Activated naive CD4-positive, alpha-beta T cell treated with anti-CD3 and anti-CD28 coated beads, Interleukin-2, amount 50 U/mL, for 72 hours (primary cell): ENCODE data around the gene MRPS35. TPM values are rescaled to one million over a fixed set of nuclear protein-coding genes. Genes with fewer than 3 reads are reported as not detected.

Experiments used
- ATAC-seq, 2 donors: fragments of 150-1000 bp; cut with Tn5 transposase; 2 replicates each; pipeline ENCODE4 v1.10.0; 2021; ENCODE audit warnings: mild to moderate bottlenecking in 2 of 2, moderate library complexity in 2 of 2
- DNase-seq, 2 donors: peaks; one replicate each; pipeline ENCODE4 v3.0.0; 2021 to 2022; ENCODE audit warnings: low spot score in 2 of 2
- H3K27ac Mint-ChIP-seq, 2 donors: one replicate each; pipeline ENCODE4 v1.8.0; 2022; ENCODE audit warnings: mild to moderate bottlenecking in 2 of 2, mixed read lengths in 2 of 2
- H3K36me3 Mint-ChIP-seq, 2 donors: one replicate each; pipeline ENCODE4 v1.8.0; 2022; ENCODE audit warnings: mixed read lengths in 2 of 2
- H3K9me3 Mint-ChIP-seq, 2 donors: one replicate each; pipeline ENCODE4 v1.8.0; 2022; ENCODE audit warnings: mixed read lengths in 2 of 2
- total RNA-seq, 2 donors: library from RNA; stranded (reverse); gene quantifications; one replicate each; pipeline ENCODE4 v1.2.3, GENCODE V29; 2022

MRPS35 gene
- total RNA-seq, 2 donors from 2014 or later = 49.3 to 53.9 TPM

- Mint-ChIP-seq H3K9me3 (no peaks in the 10 kb centered on the region), H3K27ac (peak overlapping the region in 1 of 2 donors; percentile 60), H3K36me3 (peaks cover 14 to 17% of the 10 kb centered on the region in 2 donors)
- DNase-seq (no peak), ATAC-seq (no peak)
These were observed 71.0 kb downstream of the MRPS35 start for GRCh38 chr12:27781680-27782079.

- ATAC-seq (no peak), DNase-seq (no peak)
- H3K9me3 Mint-ChIP-seq = no peaks in the 10 kb centered on the region
- H3K27ac Mint-ChIP-seq = no peak overlapping the region
- H3K36me3 Mint-ChIP-seq = peaks cover 14 to 17% of the 10 kb centered on the region in 2 donors
These were observed 71.8 kb downstream of the MRPS35 start for GRCh38 chr12:27782481-27782880.

- H3K36me3 Mint-ChIP-seq = peaks cover 7 to 18% of the 10 kb centered on the region in 2 donors
- no peaks in the 10 kb centered on the region for H3K9me3 Mint-ChIP-seq
- peak overlapping the region in 1 of 2 donors; percentile 23 for H3K27ac Mint-ChIP-seq
- DNase-seq (no peak), ATAC-seq (peak; percentile 56 to 88)
These were observed 75.4 kb downstream of the MRPS35 start for GRCh38 chr12:27785882-27786570.

GRCh38 chr12:27787559-27787958 lies 76.9 kb downstream of the MRPS35 start:
- Mint-ChIP-seq H3K27ac (no peak overlapping the region), H3K36me3 (peaks cover 12 to 19% of the 10 kb centered on the region in 2 donors), H3K9me3 (no peaks in the 10 kb centered on the region)
- DNase-seq = no peak
- no peak for ATAC-seq

GRCh38 chr12:27790179-27790578 lies 79.5 kb downstream of the MRPS35 start:
- H3K9me3 Mint-ChIP-seq = no peaks in the 10 kb centered on the region
- no peak for ATAC-seq
- no peak for DNase-seq
- no peak overlapping the region for H3K27ac Mint-ChIP-seq
- H3K36me3 Mint-ChIP-seq = peaks cover 15 to 19% of the 10 kb centered on the region in 2 donors

GRCh38 chr12:27794818-27795584 lies 84.4 kb downstream of the MRPS35 start:
- no peaks in the 10 kb centered on the region for H3K9me3 Mint-ChIP-seq
- peak overlapping the region in 1 of 2 donors; percentile 63 for H3K27ac Mint-ChIP-seq
- no peak for DNase-seq
- ATAC-seq = peak; percentile 31 to 86
- peaks cover 28 to 30% of the 10 kb centered on the region in 2 donors for H3K36me3 Mint-ChIP-seq

GRCh38 chr12:27796128-27796527 lies 85.5 kb downstream of the MRPS35 start:
- Mint-ChIP-seq H3K27ac (no peak overlapping the region), H3K9me3 (no peaks in the 10 kb centered on the region), H3K36me3 (peaks cover 29 to 32% of the 10 kb centered on the region in 2 donors)
- DNase-seq (no peak), ATAC-seq (no peak)

GRCh38 chr12:27797301-27798025 lies 86.8 kb downstream of the MRPS35 start:
- no peak overlapping the region for H3K27ac Mint-ChIP-seq
- H3K36me3 Mint-ChIP-seq = peaks cover 18 to 24% of the 10 kb centered on the region in 2 donors
- DNase-seq (no peak), ATAC-seq (no peak)
- H3K9me3 Mint-ChIP-seq = no peaks in the 10 kb centered on the region

- Mint-ChIP-seq H3K36me3 (peaks cover 14 to 18% of the 10 kb centered on the region in 2 donors), H3K27ac (peak overlapping the region; percentile 32 to 88), H3K9me3 (no peaks in the 10 kb centered on the region)
- DNase-seq (no peak), ATAC-seq (peak in 1 of 2 donors; percentile 43)
These were observed 90.2 kb downstream of the MRPS35 start for GRCh38 chr12:27800819-27801218.

GRCh38 chr12:27801630-27802029 lies 91.0 kb downstream of the MRPS35 start:
- peak; percentile 15 to 52 for ATAC-seq
- DNase-seq = no peak
- Mint-ChIP-seq H3K27ac (peak overlapping the region; percentile 72 to 99), H3K36me3 (peaks cover 13 to 18% of the 10 kb centered on the region in 2 donors), H3K9me3 (no peaks in the 10 kb centered on the region)

GRCh38 chr12:27802511-27802910 lies 91.9 kb downstream of the MRPS35 start:
- peaks cover 4 to 13% of the 10 kb centered on the region in 2 donors for H3K36me3 Mint-ChIP-seq
- DNase-seq (no peak), ATAC-seq (peak; percentile 69 to 82)
- peak overlapping the region; percentile 72 to 99 for H3K27ac Mint-ChIP-seq
- H3K9me3 Mint-ChIP-seq = no peaks in the 10 kb centered on the region

GRCh38 chr12:27802936-27803335 lies 92.3 kb downstream of the MRPS35 start:
- ATAC-seq (no peak), DNase-seq (no peak)
- peaks cover 0 to 9% of the 10 kb centered on the region in 2 donors for H3K36me3 Mint-ChIP-seq
- peaks cover 3% of the 10 kb centered on the region in 2 donors for H3K9me3 Mint-ChIP-seq
- H3K27ac Mint-ChIP-seq = peak overlapping the region in 1 of 2 donors; percentile 86

GRCh38 chr12:27805238-27805637 lies 94.6 kb downstream of the MRPS35 start:
- Mint-ChIP-seq H3K9me3 (peaks cover 3 to 5% of the 10 kb centered on the region in 2 donors), H3K36me3 (peaks cover 0 to 9% of the 10 kb centered on the region in 2 donors), H3K27ac (no peak overlapping the region)
- DNase-seq = no peak
- ATAC-seq = no peak

Other genes with a start within 250 kb of the MRPS35 start
- gene PPFIBP1, start 186.6 kb upstream of the MRPS35 start, total RNA-seq = 10 to 100 TPM; 26.2 to 37.2 TPM
- gene REP15, start 14.4 kb upstream of the MRPS35 start, total RNA-seq = 1 to 10 TPM in 1 of 2 donors, under 1 TPM in 1; 0.20 to 1.0 TPM
- gene KLHL42, start 69.4 kb downstream of the MRPS35 start, total RNA-seq = 10 to 100 TPM in 1 of 2 donors, 1 to 10 TPM in 1; 7.1 to 14.3 TPM
- gene MANSC4, start 69.4 kb downstream of the MRPS35 start, total RNA-seq = not detected